Trophoblast cell (in vitro differentiated cells and primary cell): ENCODE data around the gene OTUD7B.

Experiments
- DNase-seq, 2 donors: peaks; one replicate each; pipeline ENCODE4 v3.0.0-alpha.2; 2016
- H2AFZ ChIP-seq: 2 replicates; pipeline ENCODE4 v1.6.1; 2013; ENCODE audit warnings: low read length, moderate library complexity, mild to moderate bottlenecking; ENCODE audit not compliant: insufficient read depth, poor library complexity
- H2AK5ac ChIP-seq: 2 replicates; pipeline ENCODE4 v1.6.1; 2013; ENCODE audit warnings: mild to moderate bottlenecking, low read length
- H2BK120ac ChIP-seq: 2 replicates; pipeline ENCODE4 v1.6.1; 2013; ENCODE audit warnings: low read length, mild to moderate bottlenecking, moderate library complexity; ENCODE audit not compliant: insufficient read depth, poor library complexity
- H2BK12ac ChIP-seq: 2 replicates; pipeline ENCODE4 v1.6.1; 2013; ENCODE audit warnings: mild to moderate bottlenecking, low read length, moderate library complexity
- H2BK5ac ChIP-seq: 2 replicates; pipeline ENCODE4 v1.6.1; 2013; ENCODE audit warnings: low read length, low read depth, moderate library complexity, mild to moderate bottlenecking; ENCODE audit not compliant: poor library complexity
- H3K14ac ChIP-seq: 2 replicates; pipeline ENCODE4 v1.6.1; 2013; ENCODE audit warnings: mild to moderate bottlenecking, low read length
- H3K18ac ChIP-seq: 2 replicates; pipeline ENCODE4 v1.6.1; 2013; ENCODE audit warnings: mild to moderate bottlenecking, low read length
- H3K23ac ChIP-seq: 2 replicates; pipeline ENCODE4 v1.6.1; 2013; ENCODE audit warnings: low read length
- H3K27ac ChIP-seq: 2 replicates; pipeline ENCODE4 v1.5.1; 2013; ENCODE audit warnings: low read depth, mild to moderate bottlenecking, inconsistent platforms, low read length, moderate library complexity
- H3K27me3 ChIP-seq: 2 replicates; pipeline ENCODE4 v1.6.1; 2013; ENCODE audit warnings: inconsistent platforms, mild to moderate bottlenecking, low read length, moderate library complexity; ENCODE audit not compliant: insufficient read depth
- H3K36me3 ChIP-seq, 2 experiments: 1 replicate in 1 of 2; 2 replicates in 1 of 2; pipeline ENCODE4 v1.6.1; 2013; ENCODE audit warnings: low read length in 2 of 2, mild to moderate bottlenecking in 2 of 2, moderate library complexity in 1 of 2; ENCODE audit not compliant: insufficient read depth in 2 of 2, control insufficient read depth in 1 of 2
- H3K4ac ChIP-seq: 2 replicates; pipeline ENCODE4 v1.6.1; 2013; ENCODE audit warnings: low read depth, mild to moderate bottlenecking, low read length, moderate library complexity
- H3K4me1 ChIP-seq, 2 experiments: 1 replicate in 1 of 2; 2 replicates in 1 of 2; pipeline ENCODE4 v1.6.1; 2013; ENCODE audit warnings: low read length in 2 of 2, mild to moderate bottlenecking in 2 of 2, moderate library complexity in 1 of 2; ENCODE audit not compliant: insufficient read depth in 2 of 2, control insufficient read depth in 1 of 2
- H3K4me2 ChIP-seq: 2 replicates; pipeline ENCODE4 v1.6.1; 2013; ENCODE audit warnings: inconsistent platforms, mild to moderate bottlenecking, low read length, moderate library complexity
- H3K4me3 ChIP-seq: 2 replicates; pipeline ENCODE4 v1.5.1; 2013; ENCODE audit warnings: mild to moderate bottlenecking, low read depth, low read length, inconsistent platforms
- H3K79me1 ChIP-seq: one replicate; pipeline ENCODE4 v1.6.1; 2013; ENCODE audit warnings: low read length
- H3K79me2 ChIP-seq: 2 replicates; pipeline ENCODE4 v1.6.1; 2013; ENCODE audit warnings: low read length, mild to moderate bottlenecking; ENCODE audit not compliant: control insufficient read depth, insufficient read depth, poor library complexity
- H3K9ac ChIP-seq: 2 replicates; pipeline ENCODE4 v1.6.1; 2013; ENCODE audit warnings: mild to moderate bottlenecking, low read length
- H3K9me3 ChIP-seq: 2 replicates; pipeline ENCODE4 v1.6.1; 2013; ENCODE audit warnings: low read depth, mild to moderate bottlenecking, control low read depth, inconsistent platforms, low read length; ENCODE audit not compliant: insufficient read depth
- H4K12ac ChIP-seq: 2 replicates; pipeline ENCODE4 v1.6.1; 2013; ENCODE audit warnings: low read depth, mild to moderate bottlenecking, low read length, moderate library complexity
- H4K8ac ChIP-seq: 2 replicates; pipeline ENCODE4 v1.6.1; 2013; ENCODE audit warnings: low read depth, mild to moderate bottlenecking, low read length, moderate library complexity
- H4K91ac ChIP-seq: one replicate; pipeline ENCODE4 v1.6.1; 2013; ENCODE audit warnings: low read depth, mild to moderate bottlenecking, low read length, moderate library complexity
- WGBS: extraction: QIAGEN DNeasy Blood & Tissue Kit; methylation state at CpG from one replicate; pipeline ENCODE4 v1.1.7; 2013; ENCODE audit warnings: missing lambda C conversion rate; ENCODE audit not compliant: insufficient read length, insufficient coverage; ENCODE audit errors: extremely low coverage; 5-methylcytosine and 5-hydroxymethylcytosine counted together

Gene OTUD7B

DNA sequence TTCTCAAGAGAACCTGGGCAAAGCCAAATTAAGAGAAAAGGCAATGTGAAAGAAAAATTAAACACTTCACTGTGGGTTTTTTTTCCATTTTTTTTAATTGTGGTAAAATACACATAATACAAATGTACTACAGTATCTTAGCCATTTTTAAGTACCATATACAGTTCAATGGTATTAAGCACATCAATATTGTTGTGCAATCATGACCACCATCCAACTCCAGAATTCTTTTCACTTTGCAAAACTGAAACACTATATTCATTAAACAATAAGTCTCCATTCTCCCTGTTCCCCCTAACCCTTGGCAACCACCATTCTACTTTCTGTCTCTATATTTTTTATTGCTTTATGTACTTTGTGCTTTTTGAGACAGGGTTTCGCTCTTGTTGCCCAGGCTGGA is 17.8 kb upstream of the OTUD7B start:
- Histone ChIP-seq H3K18ac (no peak overlapping the region), H3K14ac (no peak overlapping the region), H3K27me3 (no peaks in the 10 kb centered on the region), H4K8ac (no peak overlapping the region), H2BK120ac (no peak overlapping the region), H3K79me2 (no peaks in the 10 kb centered on the region), H2AFZ (no peak overlapping the region), H3K79me1 (no peaks in the 10 kb centered on the region), H3K9me3 (no peaks in the 10 kb centered on the region), H3K23ac (no peak overlapping the region), H3K9ac (no peak overlapping the region), H3K4me1 (no peaks in the 10 kb centered on the region), H3K36me3 (no peaks in the 10 kb centered on the region), H4K91ac (no peak overlapping the region), H3K4me2 (no peak overlapping the region), H2AK5ac (no peak overlapping the region), H2BK5ac (no peak overlapping the region), H2BK12ac (no peak overlapping the region), H4K12ac (no peak overlapping the region), H3K27ac (no peak overlapping the region), H3K4ac (no peak overlapping the region), H3K4me3 (no peak overlapping the region)
- WGBS, result no CpG with 5 or more reads among the region's 1 CpG
- no peak for DNase-seq

DNA sequence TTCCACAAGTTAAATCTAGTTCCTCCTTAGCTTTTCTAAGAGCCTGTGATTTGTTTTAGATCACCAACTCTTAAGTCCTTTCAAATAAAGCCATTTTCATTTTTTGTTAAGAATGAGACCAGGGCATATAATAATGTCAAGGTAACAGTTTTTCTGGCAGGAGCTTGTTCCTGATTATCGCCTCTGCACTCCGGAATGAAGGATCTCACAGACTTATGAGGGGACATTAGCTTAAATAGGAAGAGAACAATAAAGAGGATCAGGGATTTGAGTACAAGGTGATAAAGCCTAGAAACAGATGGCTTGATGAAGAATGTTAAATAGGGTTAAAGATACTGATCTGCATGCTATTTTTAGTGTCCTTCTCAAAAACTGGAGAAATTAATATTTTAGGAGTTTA is 13.6 kb upstream of the OTUD7B start:
- Histone ChIP-seq H3K4me3 (no peak overlapping the region), H3K18ac (no peak overlapping the region), H3K36me3 (no peaks in the 10 kb centered on the region), H3K23ac (no peak overlapping the region), H2BK5ac (no peak overlapping the region), H4K12ac (no peak overlapping the region), H3K4me2 (no peak overlapping the region), H4K91ac (no peak overlapping the region), H3K27me3 (no peaks in the 10 kb centered on the region), H3K4ac (no peak overlapping the region), H3K4me1 (peaks cover 0 to 4% of the 10 kb centered on the region in 2 experiments), H3K9me3 (no peaks in the 10 kb centered on the region), H2AFZ (no peak overlapping the region), H4K8ac (no peak overlapping the region), H3K27ac (no peak overlapping the region), H2AK5ac (no peak overlapping the region), H3K9ac (no peak overlapping the region), H2BK120ac (no peak overlapping the region), H3K14ac (no peak overlapping the region), H3K79me2 (no peaks in the 10 kb centered on the region), H3K79me1 (no peaks in the 10 kb centered on the region), H2BK12ac (no peak overlapping the region)
- no CpG with 5 or more reads among the region's 2 CpGs for WGBS
- no peak for DNase-seq

DNA sequence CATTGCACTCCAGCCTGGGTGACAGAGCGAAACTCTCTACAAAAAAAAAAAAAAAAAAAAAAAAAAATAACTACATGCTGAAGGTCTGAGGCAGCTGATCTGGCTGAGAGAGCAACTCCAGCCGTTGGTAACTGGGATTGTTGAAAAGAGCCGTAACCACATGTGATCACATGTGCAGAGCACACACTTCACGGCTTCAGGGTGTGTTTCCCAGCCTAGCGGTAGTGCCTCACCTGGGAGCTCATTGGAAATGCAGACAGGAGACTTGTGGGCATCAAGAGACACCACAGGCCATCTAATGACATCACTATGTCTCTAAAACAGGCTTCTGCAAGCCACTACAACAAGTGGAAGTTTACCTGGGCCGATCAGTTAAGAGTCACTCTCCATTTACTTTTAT is 11.8 kb upstream of the OTUD7B start:
- Histone ChIP-seq H3K4me1 (peaks cover 0 to 8% of the 10 kb centered on the region in 2 experiments), H3K79me1 (no peaks in the 10 kb centered on the region), H3K9ac (no peak overlapping the region), H4K91ac (no peak overlapping the region), H2AFZ (no peak overlapping the region), H3K27ac (no peak overlapping the region), H2BK5ac (no peak overlapping the region), H3K23ac (no peak overlapping the region), H3K4me2 (no peak overlapping the region), H3K9me3 (no peaks in the 10 kb centered on the region), H3K18ac (no peak overlapping the region), H3K79me2 (no peaks in the 10 kb centered on the region), H3K36me3 (no peaks in the 10 kb centered on the region), H2BK12ac (no peak overlapping the region), H4K8ac (no peak overlapping the region), H3K27me3 (no peaks in the 10 kb centered on the region), H3K4me3 (no peak overlapping the region), H2AK5ac (no peak overlapping the region), H2BK120ac (no peak overlapping the region), H3K14ac (no peak overlapping the region), H4K12ac (no peak overlapping the region), H3K4ac (no peak overlapping the region)
- no CpG with 5 or more reads among the region's 6 CpGs for WGBS
- DNase-seq, result no peak

DNA sequence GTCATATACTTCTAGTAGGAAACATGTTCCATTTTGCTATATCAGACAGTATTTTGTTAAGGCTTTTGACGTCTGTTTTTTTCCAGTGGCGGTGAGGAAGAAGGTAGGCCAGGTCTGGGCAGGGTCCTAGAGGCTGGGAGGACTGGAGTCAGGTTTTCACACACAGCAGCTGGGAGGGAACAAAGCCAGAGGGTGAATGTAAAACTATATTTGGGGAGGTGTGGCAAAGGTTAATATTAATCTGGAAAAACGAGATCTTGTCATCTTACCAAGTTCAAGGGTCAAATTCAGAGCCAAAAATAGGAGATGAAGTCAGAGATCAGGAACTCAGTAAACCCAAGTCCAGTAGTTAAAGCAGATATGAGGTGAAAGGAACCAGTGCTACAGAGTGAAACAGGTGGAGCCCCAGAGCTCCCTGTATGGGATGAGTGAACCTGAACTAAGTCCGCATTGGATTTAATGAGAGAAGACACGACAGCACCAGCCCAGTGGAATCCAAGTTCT is 10.7 kb upstream of the OTUD7B start:
- Histone ChIP-seq H3K79me1 (no peaks in the 10 kb centered on the region), H4K8ac (no peak overlapping the region), H2AK5ac (no peak overlapping the region)

More for the DNA sequence above, 10.7 kb upstream of the OTUD7B start:
- DNase-seq, result no peak
- H3K4me3 ChIP-seq, result no peak overlapping the region
- H3K4me2 ChIP-seq, result no peak overlapping the region
- H3K79me2 ChIP-seq, result no peaks in the 10 kb centered on the region
- H3K23ac ChIP-seq, result no peak overlapping the region
- no peak overlapping the region for H2BK120ac ChIP-seq
- H2BK5ac ChIP-seq, result no peak overlapping the region
- H2BK12ac ChIP-seq, result no peak overlapping the region
- peaks cover 0 to 10% of the 10 kb centered on the region in 2 experiments for H3K4me1 ChIP-seq
- H4K91ac ChIP-seq, result no peak overlapping the region
- H3K27ac ChIP-seq, result no peak overlapping the region
- no peak overlapping the region for H3K9ac ChIP-seq
- H3K9me3 ChIP-seq, result no peaks in the 10 kb centered on the region
- H3K14ac ChIP-seq, result no peak overlapping the region
- H3K27me3 ChIP-seq, result no peaks in the 10 kb centered on the region
- H3K4ac ChIP-seq, result no peak overlapping the region
- WGBS, result no CpG with 5 or more reads among the region's 5 CpGs
- H3K18ac ChIP-seq, result no peak overlapping the region
- H3K36me3 ChIP-seq, result no peaks in the 10 kb centered on the region
- H2AFZ ChIP-seq, result no peak overlapping the region
- no peak overlapping the region for H4K12ac ChIP-seq
